K562 treated with DMSO at 1 percent for 48 hours (cell line): Measurements from ENCODE around the gene SPATA31D3. TPM values are rescaled to one million over a fixed set of nuclear protein-coding genes. Genes with fewer than 3 reads are reported as not detected.

ENCODE experiments used
- total RNA-seq: library from RNA; unstranded; fragments of 300-600 nt; gene quantifications from 2 replicates; pipeline ENCODE4 v1.2.3, GENCODE V29; 2022; ENCODE audit warnings: low replicate concordance; ENCODE audit errors: extremely low read depth

SPATA31D3 gene
- total RNA-seq = not detected in 2 replicates

GRCh38 chr9:81943393-81943792, at the start of gene SPATA31D3:
SPATA31D3 (plus strand) TSS chr9:81943500; CDS start chr9:81943586, 86 bp downstream.

GRCh38 chr9:81928305-81928704, 15.0 kb upstream of the SPATA31D3 start, which contains the start of gene SPATA31D4:
SPATA31D4 (plus strand) TSS chr9:81928428; CDS start chr9:81928514, 86 bp downstream.

DNA sequence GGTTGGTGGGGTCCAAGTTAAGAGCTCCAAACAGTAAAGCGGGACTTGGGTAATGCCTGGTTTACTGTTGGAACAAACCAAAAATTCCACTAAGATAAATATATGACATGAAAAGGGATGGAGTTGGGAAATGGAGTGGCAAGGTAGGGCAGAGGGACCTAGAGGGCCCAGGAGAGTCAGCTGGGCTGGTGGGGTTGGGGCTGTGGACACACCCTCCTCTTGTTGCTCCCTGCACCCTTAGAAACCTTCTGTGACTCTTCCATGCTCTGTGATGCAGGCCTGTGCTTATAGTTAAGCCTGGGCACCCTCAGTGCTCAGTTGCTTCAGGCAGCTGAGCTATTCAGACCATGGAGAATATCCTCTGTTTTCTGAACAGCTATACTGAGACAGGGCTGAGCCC, 45.2 kb downstream of the SPATA31D3 start, which contains the start of gene SPATA31D1:
TSS of gene SPATA31D1 (plus strand) at position 301 of the 400 bp plus-strand sequence. CDS start at position 348, 47 bp downstream.

Other genes starting within 250 kb of the SPATA31D3 start
- not detected in 2 replicates for gene SPATA31D4, start 15.1 kb upstream of the SPATA31D3 start, total RNA-seq
- gene SPATA31D1, start 45.3 kb downstream of the SPATA31D3 start, total RNA-seq = not detected in 2 replicates